ENCODE measurements around the gene SPDEF. TPM values are rescaled to one million over a fixed set of nuclear protein-coding genes. Genes with fewer than 3 reads are reported as not detected.

Gene SPDEF
- total and polyA plus RNA-seq, 2 of the 13 experiments (the other 11 are each of a cell fraction or from before 2014, with no cell fraction given) = not detected

DNA sequence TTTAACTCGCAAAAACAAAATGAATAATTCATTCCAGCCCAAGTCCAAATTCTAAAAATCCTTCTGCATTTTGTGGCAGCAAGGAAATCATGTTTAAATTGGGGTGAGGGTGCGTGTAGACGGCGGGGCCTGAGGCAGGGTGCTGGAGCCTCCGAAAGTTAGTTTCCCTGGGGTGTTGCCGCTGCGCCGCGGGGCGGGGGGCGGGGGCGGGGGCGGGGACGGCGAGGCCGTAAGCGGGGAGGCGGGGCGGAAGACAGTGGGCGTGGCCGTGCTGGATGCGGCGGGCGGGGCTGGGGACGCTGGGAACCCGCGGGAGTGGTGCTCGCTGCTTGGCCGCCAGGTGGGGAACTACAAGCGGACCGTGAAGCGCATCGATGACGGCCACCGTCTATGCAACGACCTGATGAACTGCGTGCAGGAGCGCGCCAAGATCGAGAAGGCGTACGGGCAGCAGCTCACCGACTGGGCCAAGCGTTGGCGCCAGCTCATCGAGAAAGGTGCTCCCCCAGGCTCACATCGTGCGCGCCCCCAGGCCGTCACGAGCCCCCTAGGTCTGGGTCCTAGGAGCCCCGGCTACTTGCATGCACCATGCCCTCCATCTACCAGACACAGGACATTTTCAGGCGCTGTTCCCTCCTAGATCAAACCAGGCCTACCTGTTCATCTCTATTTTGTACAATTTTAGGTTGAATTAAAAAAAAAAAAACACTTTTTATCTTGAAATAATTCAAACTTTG, 29.0 kb downstream of the SPDEF start (continued):
- 0 out of 2 replicates have a peak, but pooled peaks have one; percentile 45 for TF ChIP-seq HOXD1 (CRISPR knock-in tag; IDR thresholded peaks at IDR 0.05)
- peak; percentile 66; the same call in 1 of the 2 replicates for TF ChIP-seq ZNF557 (CRISPR knock-in tag; IDR thresholded peaks at IDR 0.05)
- peak; percentile 59; the same call in 1 of the 2 replicates for TF ChIP-seq TBX2 (CRISPR knock-in tag; IDR thresholded peaks at IDR 0.05; ENCODE audit: borderline replicate concordance)
- 0 out of 2 replicates have a peak, but pooled peaks have one; percentile 64 for TF ChIP-seq ZNF572 (CRISPR knock-in tag; IDR thresholded peaks at IDR 0.05)
- no peak for TF ChIP-seq SOX13 (IDR thresholded peaks at IDR 0.05)
- TF ChIP-seq SOX13 (CRISPR knock-in tag; conservative IDR thresholded peaks at IDR 0.05 in 1 of 2, IDR thresholded peaks at IDR 0.05 in 1 of 2) = no peak
- TF ChIP-seq PCBP1 (IDR thresholded peaks at IDR 0.05; ENCODE audit: borderline replicate concordance, low read depth, low read length) = 0 out of 2 replicates have a peak, but pooled peaks have one; percentile 47
- TF ChIP-seq HNRNPK (IDR thresholded peaks at IDR 0.05; ENCODE audit: low read depth, low read length, poor library complexity, severe bottlenecking) = peak; percentile 82
- TF ChIP-seq, protein P1, sequence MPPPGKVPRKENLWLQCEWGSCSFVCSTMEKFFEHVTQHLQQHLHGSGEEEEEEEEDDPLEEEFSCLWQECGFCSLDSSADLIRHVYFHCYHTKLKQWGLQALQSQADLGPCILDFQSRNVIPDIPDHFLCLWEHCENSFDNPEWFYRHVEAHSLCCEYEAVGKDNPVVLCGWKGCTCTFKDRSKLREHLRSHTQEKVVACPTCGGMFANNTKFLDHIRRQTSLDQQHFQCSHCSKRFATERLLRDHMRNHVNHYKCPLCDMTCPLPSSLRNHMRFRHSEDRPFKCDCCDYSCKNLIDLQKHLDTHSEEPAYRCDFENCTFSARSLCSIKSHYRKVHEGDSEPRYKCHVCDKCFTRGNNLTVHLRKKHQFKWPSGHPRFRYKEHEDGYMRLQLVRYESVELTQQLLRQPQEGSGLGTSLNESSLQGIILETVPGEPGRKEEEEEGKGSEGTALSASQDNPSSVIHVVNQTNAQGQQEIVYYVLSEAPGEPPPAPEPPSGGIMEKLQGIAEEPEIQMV (CRISPR knock-in tag; IDR thresholded peaks at IDR 0.05; ENCODE audit: low read depth) = peak; percentile 99
- peak; percentile 69; the same call in 1 of the 2 replicates for TF ChIP-seq ZNF510 (CRISPR knock-in tag; IDR thresholded peaks at IDR 0.05; ENCODE audit: low read depth)
- TF ChIP-seq SRY (CRISPR knock-in tag; IDR thresholded peaks at IDR 0.05) = no peak
- 0 out of 2 replicates have a peak, but pooled peaks have one; percentile 53 for TF ChIP-seq ZNF430 (CRISPR knock-in tag; IDR thresholded peaks at IDR 0.05)
- 0 out of 2 replicates have a peak, but pooled peaks have one; percentile 32 for TF ChIP-seq ZNF329 (CRISPR knock-in tag; IDR thresholded peaks at IDR 0.05; ENCODE audit: low read depth)
- 0 out of 2 replicates have a peak, but pooled peaks have one; percentile 44 for TF ChIP-seq ZNF350 (CRISPR knock-in tag; IDR thresholded peaks at IDR 0.05; ENCODE audit: borderline replicate concordance, low read depth)
- TF ChIP-seq SP1 (IDR thresholded peaks at IDR 0.05) = no peak
- TF ChIP-seq SP1 (CRISPR knock-in tag; IDR thresholded peaks at IDR 0.05) = peak; percentile 94
- TF ChIP-seq CEBPG (CRISPR knock-in tag; IDR thresholded peaks at IDR 0.05) = peak; percentile 64
- TF ChIP-seq FOXA1 (IDR thresholded peaks at IDR 0.05) = no peak
- TF ChIP-seq FOXA1 (CRISPR knock-in tag; IDR thresholded peaks at IDR 0.05) = 0 out of 2 replicates have a peak, but pooled peaks have one; percentile 6
- no peak for TF ChIP-seq ZBTB34 (CRISPR knock-in tag; IDR thresholded peaks at IDR 0.05)
- TF ChIP-seq NFATC3 (CRISPR knock-in tag; IDR thresholded peaks at IDR 0.05) = no peak
- TF ChIP-seq ZNF777 (CRISPR knock-in tag; IDR thresholded peaks at IDR 0.05) = peak; percentile 96
- TF ChIP-seq NFE2 (CRISPR knock-in tag; IDR thresholded peaks at IDR 0.05) = no peak
- TF ChIP-seq, protein P2, sequence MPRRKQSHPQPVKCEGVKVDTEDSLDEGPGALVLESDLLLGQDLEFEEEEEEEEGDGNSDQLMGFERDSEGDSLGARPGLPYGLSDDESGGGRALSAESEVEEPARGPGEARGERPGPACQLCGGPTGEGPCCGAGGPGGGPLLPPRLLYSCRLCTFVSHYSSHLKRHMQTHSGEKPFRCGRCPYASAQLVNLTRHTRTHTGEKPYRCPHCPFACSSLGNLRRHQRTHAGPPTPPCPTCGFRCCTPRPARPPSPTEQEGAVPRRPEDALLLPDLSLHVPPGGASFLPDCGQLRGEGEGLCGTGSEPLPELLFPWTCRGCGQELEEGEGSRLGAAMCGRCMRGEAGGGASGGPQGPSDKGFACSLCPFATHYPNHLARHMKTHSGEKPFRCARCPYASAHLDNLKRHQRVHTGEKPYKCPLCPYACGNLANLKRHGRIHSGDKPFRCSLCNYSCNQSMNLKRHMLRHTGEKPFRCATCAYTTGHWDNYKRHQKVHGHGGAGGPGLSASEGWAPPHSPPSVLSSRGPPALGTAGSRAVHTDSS (CRISPR knock-in tag; conservative IDR thresholded peaks at IDR 0.05) = no peak
- no peak for TF ChIP-seq ZNF546 (CRISPR knock-in tag; conservative IDR thresholded peaks at IDR 0.05)
- no peak for TF ChIP-seq IKZF1 (IDR thresholded peaks at IDR 0.05)
- TF ChIP-seq ZNF598 (CRISPR knock-in tag; IDR thresholded peaks at IDR 0.05; ENCODE audit: borderline replicate concordance) = peak; percentile 41; the same call in 1 of the 2 replicates
- TF ChIP-seq HCFC1 (IDR thresholded peaks at IDR 0.05; ENCODE audit: low read depth, low read length) = 0 out of 2 replicates have a peak, but pooled peaks have one; percentile 16
- TF ChIP-seq ZNF768 (CRISPR knock-in tag; IDR thresholded peaks at IDR 0.05) = peak; percentile 64; the same call in 1 of the 2 replicates

Measured in HepG2 (cell line).